HG03558 (cell line): Measurements from ENCODE around the gene AGPAT1.
"Not testable (repeated sequence)": the region's sequence is repeated elsewhere in the genome, so short reads cannot be mapped to it uniquely, and the experiment has no call there.

Experiments
- ATAC-seq: cut with Tn5 transposase; IDR thresholded peaks from one replicate; pipeline ENCODE4 v1.9.1; 2021; ENCODE audit warnings: moderate number of reproducible peaks; ENCODE audit not compliant: unreplicated experiment; ENCODE audit errors: extremely low read depth

Gene AGPAT1

GRCh38 chr6:32175711-32176475, at the start of gene AGPAT1:
TSS of gene AGPAT1 (minus strand) at chr6:32176084. CDS start at chr6:32171496, 4,588 bp downstream.
- no peak for ATAC-seq

DNA sequence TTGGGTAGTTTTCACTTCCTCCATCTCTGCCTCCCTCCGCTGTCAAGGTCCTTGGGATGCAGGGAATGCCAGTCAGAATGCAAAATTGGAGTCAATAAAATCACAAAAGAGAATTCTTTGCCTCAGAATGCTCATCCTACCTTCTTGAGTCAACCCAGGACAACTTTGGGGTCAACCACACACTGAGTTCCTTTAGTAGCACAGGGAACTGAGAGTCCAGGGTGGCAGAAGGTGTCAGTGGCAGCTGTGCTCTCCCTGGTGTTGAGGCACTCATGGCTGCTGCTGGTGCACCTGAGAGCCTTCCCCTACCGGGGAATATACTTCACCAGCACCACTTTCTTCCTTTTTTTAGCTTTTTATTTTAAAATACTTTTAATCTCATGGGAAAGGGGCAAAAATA, 48.8 kb upstream of the AGPAT1 start:
- no peak for ATAC-seq

DNA sequence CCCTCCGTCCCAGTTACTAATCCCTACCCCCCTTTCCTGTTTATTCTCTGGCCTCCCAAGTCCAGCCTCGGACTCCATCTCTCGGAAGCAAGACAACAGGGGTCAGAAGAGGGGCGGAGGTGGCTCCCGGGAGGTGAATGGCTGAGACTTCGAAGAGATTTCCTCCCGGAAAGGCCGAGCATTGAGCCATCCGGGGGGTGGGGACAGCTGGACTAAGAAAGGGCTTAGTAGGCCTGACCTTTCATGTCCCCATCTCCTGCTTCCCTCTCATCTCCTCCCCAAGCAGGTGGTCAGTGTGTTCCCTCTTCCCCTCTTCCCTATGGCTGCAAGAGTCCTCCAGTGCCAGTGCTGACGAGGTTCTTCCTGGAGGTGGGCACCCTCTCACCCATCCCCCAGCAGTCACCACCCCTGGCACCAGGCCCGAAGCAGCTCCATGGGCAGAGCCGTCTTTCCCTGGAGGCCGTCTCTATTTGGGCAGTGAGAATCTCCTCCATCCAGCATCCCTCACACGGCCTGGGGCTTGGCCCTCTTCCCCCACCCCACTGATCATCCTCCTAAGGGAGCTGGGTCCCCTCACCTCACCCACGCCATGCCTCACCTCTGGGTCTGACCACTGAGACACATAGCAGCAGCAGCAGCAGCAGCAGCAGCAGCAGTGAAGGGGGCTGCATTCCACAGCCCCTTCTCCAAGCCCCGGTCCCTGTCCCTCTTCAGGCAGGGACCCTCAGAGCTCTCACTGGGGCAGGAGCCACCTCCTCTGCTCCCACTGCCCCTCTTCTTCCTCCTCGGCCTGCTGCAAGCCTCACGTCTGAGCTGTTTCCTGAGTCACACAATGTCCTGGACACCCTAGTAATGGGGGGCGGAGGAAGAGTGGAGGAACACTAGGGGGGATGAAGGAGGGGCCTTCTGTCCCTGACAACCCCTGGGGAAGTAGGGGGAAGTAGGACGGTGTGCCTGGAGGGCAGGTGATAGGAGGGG, 47.7 kb upstream of the AGPAT1 start, which contains the start of gene NOTCH4:
Gene NOTCH4 (minus strand): TSS at position 810 of the 978 bp plus-strand sequence. CDS start 139 bp downstream, at position 671.
- no peak for ATAC-seq

GRCh38 chr6:32222333-32223230, 46.7 kb upstream of the AGPAT1 start:
- ATAC-seq = no peak

DNA sequence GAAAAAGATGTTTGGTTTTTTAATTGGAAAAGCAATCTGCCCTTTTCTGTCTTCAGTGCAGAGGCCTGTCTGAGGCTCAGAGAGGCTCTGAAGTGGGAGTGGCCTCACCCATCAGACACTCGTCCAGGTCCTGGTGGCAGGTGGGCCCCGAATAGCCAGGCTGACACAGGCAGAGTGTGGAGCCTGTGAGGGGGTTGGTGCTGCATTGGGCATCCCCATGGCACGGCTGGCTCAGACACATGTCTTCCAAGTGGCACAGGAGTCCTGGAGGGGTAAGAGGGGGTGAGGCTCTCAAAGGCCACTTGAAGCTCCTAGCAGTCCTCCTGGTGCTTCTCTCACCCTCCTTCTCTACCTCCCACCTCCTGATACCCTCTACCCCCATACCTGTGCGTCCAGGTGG, 44.1 kb upstream of the AGPAT1 start:
- no peak for ATAC-seq

- ATAC-seq = no peak
Measured at GRCh38 chr6:32218167-32218566, 42.3 kb upstream of the AGPAT1 start.

DNA sequence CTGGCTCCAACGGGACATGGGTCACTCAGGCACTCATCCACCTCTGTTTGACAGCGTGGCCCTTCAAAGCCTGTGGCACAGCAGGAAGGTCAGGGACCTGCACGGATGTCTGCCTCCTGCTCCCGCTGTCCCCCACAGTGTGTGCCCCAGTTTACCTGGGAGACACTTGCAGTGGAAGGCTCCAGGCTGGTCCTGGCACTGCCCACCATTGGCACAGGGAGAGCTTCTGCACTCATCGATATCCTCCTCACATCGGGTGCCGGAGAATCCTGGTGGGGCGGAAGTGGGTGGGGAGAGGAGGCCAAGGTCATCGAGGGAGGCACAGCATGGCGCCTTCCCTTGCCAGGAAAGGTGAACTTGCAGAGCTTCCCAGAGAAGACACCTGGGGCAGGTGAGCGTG, 41.1 kb upstream of the AGPAT1 start:
- no peak for ATAC-seq

GRCh38 chr6:32216285-32216684, 40.4 kb upstream of the AGPAT1 start:
- no peak for ATAC-seq

DNA sequence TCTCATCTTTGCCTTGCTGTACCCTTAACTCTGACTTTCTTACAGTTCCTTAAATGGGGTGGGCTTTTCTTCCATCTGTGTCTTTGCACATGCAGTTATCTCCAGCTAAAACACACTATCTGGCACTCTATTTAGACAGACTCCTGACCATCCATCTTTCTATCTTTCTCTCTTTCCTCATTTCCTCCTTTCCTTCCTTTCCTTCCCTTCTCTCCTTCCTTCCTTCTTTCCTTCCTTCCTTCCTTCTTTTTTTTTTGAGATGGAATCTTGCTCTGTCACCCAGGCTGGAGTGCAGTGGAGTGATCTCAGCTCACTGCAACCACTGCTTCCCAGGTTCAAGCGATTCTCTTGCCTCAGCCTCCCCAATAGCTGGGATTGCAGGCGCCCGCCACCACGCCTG, 39.7 kb upstream of the AGPAT1 start:
- ATAC-seq = no peak

DNA sequence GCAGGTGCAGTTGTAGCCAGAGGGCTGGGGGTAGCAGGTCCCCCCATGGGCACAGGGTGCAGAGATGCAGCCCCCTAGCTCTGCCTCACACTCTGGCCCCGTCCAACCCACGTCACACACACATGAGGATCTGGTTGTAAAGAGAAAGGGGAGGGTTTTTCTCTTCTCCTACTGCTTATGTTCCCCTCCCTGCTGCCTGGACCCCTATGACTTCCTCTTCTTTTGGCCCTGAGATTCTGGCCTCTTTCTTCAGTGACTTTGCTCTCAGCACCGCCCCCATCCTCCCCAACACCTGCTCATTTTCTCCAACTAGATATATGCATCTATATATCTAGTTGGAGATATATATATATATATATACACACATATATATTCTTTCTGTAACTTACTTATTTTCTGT, 38.2 kb upstream of the AGPAT1 start:
- ATAC-seq = no peak

DNA sequence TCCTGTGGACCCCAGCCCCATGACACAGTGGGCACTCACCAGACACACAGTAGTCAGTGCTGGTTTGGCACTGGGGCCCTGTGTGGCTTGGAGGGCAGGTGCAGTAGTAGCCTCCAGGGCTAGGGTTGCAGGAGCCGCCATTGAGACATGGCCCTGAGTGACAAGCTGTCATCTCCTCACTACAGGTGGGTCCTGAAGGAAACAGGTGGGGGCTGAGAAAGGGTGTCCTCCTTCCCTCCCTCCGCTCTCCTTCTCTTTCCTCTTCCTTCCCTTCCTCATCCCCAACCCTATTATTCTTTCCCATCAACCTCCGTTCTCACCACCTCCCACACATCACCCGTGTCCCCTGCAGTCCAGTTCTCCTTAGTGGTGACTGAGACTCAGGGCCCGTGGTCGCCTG, 37.8 kb upstream of the AGPAT1 start:
- ATAC-seq = no peak

DNA sequence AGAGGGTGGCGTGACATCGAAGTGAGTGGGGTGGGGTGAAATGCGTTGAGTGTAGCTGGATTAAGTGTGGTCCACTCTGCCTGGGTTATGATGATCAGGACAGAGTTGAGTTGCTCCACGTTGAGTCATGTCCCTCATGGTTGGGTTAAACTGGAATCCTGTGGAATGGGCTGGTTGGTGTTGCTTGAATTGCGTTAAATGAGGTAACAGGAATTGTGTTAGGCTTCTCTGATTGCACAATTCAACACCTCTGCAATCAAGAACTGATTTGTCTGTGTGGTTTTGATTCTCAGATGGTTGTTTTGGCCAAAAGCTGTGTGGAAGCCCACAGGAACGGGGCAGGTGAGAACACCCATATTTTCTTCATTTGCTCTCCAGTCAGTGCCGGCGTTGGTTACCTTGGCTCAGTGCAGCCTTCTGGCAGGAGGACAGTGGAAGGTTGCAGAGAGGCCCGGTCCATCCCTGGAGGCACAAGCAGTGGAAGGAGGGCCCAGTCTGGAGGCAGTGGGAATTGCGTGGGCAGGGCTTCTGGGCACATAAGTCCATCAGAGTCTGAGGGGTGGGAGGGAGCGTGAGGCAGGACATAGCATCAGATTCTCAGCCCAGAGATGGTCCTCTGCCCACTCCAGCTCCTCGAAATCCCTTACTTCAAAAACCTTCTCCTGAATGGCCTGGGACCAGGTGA, 36.3 kb upstream of the AGPAT1 start:
- ATAC-seq = no peak

- not testable (repeated sequence) for ATAC-seq
Measured at GRCh38 chr6:32211432-32211831, 35.5 kb upstream of the AGPAT1 start.

- no peak for ATAC-seq
Measured at GRCh38 chr6:32210191-32210601, 34.3 kb upstream of the AGPAT1 start.

GRCh38 chr6:32208996-32209395, 33.1 kb upstream of the AGPAT1 start:
- no peak for ATAC-seq

- ATAC-seq = no peak
Measured at GRCh38 chr6:32204268-32204715, 28.4 kb upstream of the AGPAT1 start.

DNA sequence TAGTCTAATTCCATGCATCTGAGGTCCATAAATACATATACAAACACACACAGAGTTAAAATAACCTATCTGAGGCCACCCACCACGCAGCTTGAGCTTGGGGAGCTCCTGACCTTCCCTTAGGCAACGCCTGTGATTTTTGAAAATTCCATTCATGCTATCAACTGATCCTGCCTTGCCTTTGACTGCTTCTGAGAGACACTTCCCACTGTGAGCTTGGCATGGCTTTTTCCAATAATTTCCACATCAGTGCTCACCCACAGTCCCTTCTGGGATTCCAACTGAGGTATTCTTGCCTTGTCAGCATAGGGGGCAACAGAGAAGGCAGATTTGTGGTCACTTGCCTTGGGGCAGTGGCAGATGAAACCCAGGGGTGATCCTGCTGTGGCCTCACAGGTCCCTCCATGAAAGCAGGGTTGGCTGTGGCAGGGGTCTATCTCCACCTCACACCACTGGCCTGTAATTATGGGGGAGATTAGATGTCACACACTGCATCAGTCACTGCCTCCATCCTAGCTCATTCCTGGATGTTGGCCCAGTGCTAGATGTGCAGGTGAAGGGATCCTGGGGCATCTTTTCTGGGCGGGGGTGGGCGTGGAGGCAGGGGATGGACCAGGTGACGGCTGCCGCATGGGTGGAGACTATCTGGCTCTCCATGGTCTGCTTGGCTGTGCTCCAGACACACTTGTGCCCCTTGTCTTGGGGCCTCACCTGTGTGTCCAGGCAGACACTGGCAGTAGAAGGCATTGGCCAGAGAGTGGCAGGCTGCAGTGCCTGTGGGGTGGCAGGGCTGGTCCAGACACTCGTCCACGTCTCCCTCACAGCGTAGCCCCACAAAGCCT, 27.8 kb upstream of the AGPAT1 start:
- no peak for ATAC-seq

DNA sequence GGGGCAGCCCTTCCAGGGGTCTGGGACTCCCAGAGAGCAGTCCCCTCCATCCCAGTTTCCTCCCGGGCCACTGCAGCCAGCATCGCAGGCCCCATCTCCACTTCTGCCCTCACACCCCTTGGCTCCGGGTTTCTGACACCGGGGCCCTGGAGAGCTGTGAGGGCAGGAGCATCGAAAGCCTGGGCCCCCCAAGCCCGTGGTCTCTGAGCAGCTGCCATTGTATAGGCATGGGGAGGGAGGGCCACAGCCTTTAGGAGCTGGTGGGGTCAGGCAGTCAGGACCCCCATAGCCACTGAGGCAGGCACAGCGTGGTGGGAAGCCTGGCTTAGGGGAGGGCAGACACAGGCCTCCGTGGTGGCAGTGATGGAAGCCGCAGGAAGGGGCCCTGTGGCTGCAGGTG, 26.3 kb upstream of the AGPAT1 start:
- ATAC-seq = no peak
